Left kidney (tissue), 2 donors: ENCODE data around the gene GBX1. TPM values are rescaled to one million over a fixed set of nuclear protein-coding genes. Genes with fewer than 3 reads are reported as not detected.

Experiments used
- DNase-seq: peaks from one replicate; pipeline ENCODE4 v3.0.0-alpha.2; 2013
- polyA plus RNA-seq: library from polyadenylated mRNA; unstranded; fragments of 120-200 nt; gene quantifications from one replicate; pipeline ENCODE4 v1.2.1, GENCODE V29; 2013; ENCODE audit not compliant: insufficient read length

The GBX1 gene
- polyA plus RNA-seq, 1 donor = 0.22 TPM

GRCh38 chr7:151193203-151193978, 25.9 kb upstream of the GBX1 start:
- no peak for DNase-seq

- DNase-seq = no peak
These were observed 24.6 kb upstream of the GBX1 start for GRCh38 chr7:151192002-151192539.

GRCh38 chr7:151191544-151191943, 24.1 kb upstream of the GBX1 start:
- no peak for DNase-seq

- DNase-seq = no peak
These were observed 21.5 kb upstream of the GBX1 start for GRCh38 chr7:151189038-151189437.

- DNase-seq = no peak
These were observed 20.7 kb upstream of the GBX1 start for GRCh38 chr7:151188252-151188542.

GRCh38 chr7:151187409-151188251, 20.1 kb upstream of the GBX1 start:
- no peak for DNase-seq

- DNase-seq = no peak
These were observed 19.3 kb upstream of the GBX1 start, which contains the start of gene ASB10 for GRCh38 chr7:151186640-151187408. ASB10 (minus strand) TSS chr7:151187250; CDS start chr7:151187130, 120 bp downstream.

GRCh38 chr7:151185762-151186639, 18.5 kb upstream of the GBX1 start:
- DNase-seq = no peak

GRCh38 chr7:151181011-151181431, 13.5 kb upstream of the GBX1 start:
- no peak for DNase-seq

GRCh38 chr7:151179946-151180345, 12.5 kb upstream of the GBX1 start:
- DNase-seq = no peak

- DNase-seq = no peak
These were observed 11.9 kb upstream of the GBX1 start for GRCh38 chr7:151179287-151179860.

GRCh38 chr7:151178831-151179230, 11.3 kb upstream of the GBX1 start:
- no peak for DNase-seq

- DNase-seq = no peak
These were observed 10.7 kb upstream of the GBX1 start for GRCh38 chr7:151178236-151178635.

- no peak for DNase-seq
These were observed 9.8 kb upstream of the GBX1 start for GRCh38 chr7:151177310-151177709.

- no peak for DNase-seq
These were observed 8.9 kb upstream of the GBX1 start for GRCh38 chr7:151176401-151176800.

GRCh38 chr7:151175793-151176311, 8.4 kb upstream of the GBX1 start:
- no peak for DNase-seq

GRCh38 chr7:151175047-151175792, 7.7 kb upstream of the GBX1 start:
- no peak for DNase-seq

- no peak for DNase-seq
These were observed 7.0 kb upstream of the GBX1 start for GRCh38 chr7:151174246-151175046.
